Astrocyte (in vitro differentiated cells and primary cell): ENCODE results near the gene C10orf67. TPM values are rescaled to one million over a fixed set of nuclear protein-coding genes. Genes with fewer than 3 reads are reported as not detected.

Experiments used
- DNase-seq: peaks from one replicate; pipeline ENCODE4 v3.0.0-alpha.2; 2010; ENCODE audit warnings: low read depth
- FAIRE-seq: peaks from 2 replicates; lab custom pipeline; 2011; peaks lifted over from hg19 to GRCh38; lab: Jason Lieb, UNC
- H2AFZ ChIP-seq: 2 replicates; pipeline ENCODE4 v1.6.0; 2012; ENCODE audit warnings: low read depth, low read length, inconsistent platforms
- H3K27ac ChIP-seq: 2 replicates; pipeline ENCODE4 v1.5.1; 2011; ENCODE audit warnings: low read depth, low read length, inconsistent platforms
- H3K27me3 ChIP-seq: 2 replicates; pipeline ENCODE4 v1.6.0; 2011; ENCODE audit warnings: low read length, inconsistent platforms; ENCODE audit not compliant: insufficient read depth
- H3K36me3 ChIP-seq: 2 replicates; pipeline ENCODE4 v1.5.1; 2011; ENCODE audit warnings: low read length, inconsistent platforms; ENCODE audit not compliant: insufficient read depth
- H3K4me1 ChIP-seq: 2 replicates; pipeline ENCODE4 v1.5.1; 2011; ENCODE audit warnings: low read length, inconsistent platforms; ENCODE audit not compliant: insufficient read depth
- H3K4me2 ChIP-seq: 2 replicates; pipeline ENCODE4 v1.6.0; 2012; ENCODE audit warnings: low read length, inconsistent platforms
- H3K4me3 ChIP-seq: 2 replicates; pipeline ENCODE4 v1.5.1; 2011; ENCODE audit warnings: low read depth, mild to moderate bottlenecking, low read length, inconsistent platforms; ENCODE audit not compliant: insufficient read depth
- H3K79me2 ChIP-seq: 2 replicates; pipeline ENCODE4 v1.6.0; 2012; ENCODE audit warnings: mild to moderate bottlenecking, low read length, inconsistent platforms; ENCODE audit not compliant: insufficient read depth
- H3K9ac ChIP-seq: 2 replicates; pipeline ENCODE4 v1.6.0; 2012; ENCODE audit warnings: mild to moderate bottlenecking, low read length, inconsistent platforms
- H3K9me3 ChIP-seq: 2 replicates; pipeline ENCODE4 v1.5.1; 2012; ENCODE audit warnings: low read depth, mild to moderate bottlenecking, low read length, inconsistent platforms; ENCODE audit not compliant: insufficient read depth
- H4K20me1 ChIP-seq: 2 replicates; pipeline ENCODE4 v1.6.0; 2012; ENCODE audit warnings: low read length, inconsistent platforms; ENCODE audit not compliant: insufficient read depth
- H3K27ac Mint-ChIP-seq: one replicate; pipeline ENCODE4 v1.8.0; 2021; ENCODE audit warnings: mild to moderate bottlenecking, mixed read lengths; ENCODE audit not compliant: unreplicated experiment
- H3K27me3 Mint-ChIP-seq: one replicate; pipeline ENCODE4 v1.8.0; 2021; ENCODE audit warnings: low read depth, mixed read lengths; ENCODE audit not compliant: unreplicated experiment
- H3K36me3 Mint-ChIP-seq: one replicate; pipeline ENCODE4 v1.8.0; 2021; ENCODE audit warnings: low read depth, mixed read lengths; ENCODE audit not compliant: unreplicated experiment
- H3K4me1 Mint-ChIP-seq: one replicate; pipeline ENCODE4 v1.8.0; 2021; ENCODE audit warnings: low read depth, mixed read lengths; ENCODE audit not compliant: unreplicated experiment
- H3K4me3 Mint-ChIP-seq: one replicate; pipeline ENCODE4 v1.8.0; 2021; ENCODE audit warnings: mild to moderate bottlenecking, moderate library complexity, mixed read lengths; ENCODE audit not compliant: unreplicated experiment
- H3K9me3 Mint-ChIP-seq: one replicate; pipeline ENCODE4 v1.8.0; 2021; ENCODE audit warnings: mild to moderate bottlenecking, mixed read lengths; ENCODE audit not compliant: unreplicated experiment
- CTCF ChIP-seq: IDR thresholded peaks from 2 replicates; pipeline ENCODE4 v1.5.1; 2011; ENCODE audit warnings: low read depth, mild to moderate bottlenecking, inconsistent platforms, low read length, moderate library complexity; ENCODE audit not compliant: insufficient read depth
- EZH2 ChIP-seq: IDR thresholded peaks from 2 replicates; pipeline ENCODE4 v1.6.1; 2012; ENCODE audit warnings: mild to moderate bottlenecking, low read length, inconsistent platforms; ENCODE audit not compliant: insufficient read depth
- total RNA-seq: library from RNA; stranded (reverse); gene quantifications from 2 replicates; pipeline ENCODE4 v1.2.1, GENCODE V29; 2021

Gene C10orf67
- total RNA-seq, 1 donor from 2014 or later, result 0.27 TPM

DNA sequence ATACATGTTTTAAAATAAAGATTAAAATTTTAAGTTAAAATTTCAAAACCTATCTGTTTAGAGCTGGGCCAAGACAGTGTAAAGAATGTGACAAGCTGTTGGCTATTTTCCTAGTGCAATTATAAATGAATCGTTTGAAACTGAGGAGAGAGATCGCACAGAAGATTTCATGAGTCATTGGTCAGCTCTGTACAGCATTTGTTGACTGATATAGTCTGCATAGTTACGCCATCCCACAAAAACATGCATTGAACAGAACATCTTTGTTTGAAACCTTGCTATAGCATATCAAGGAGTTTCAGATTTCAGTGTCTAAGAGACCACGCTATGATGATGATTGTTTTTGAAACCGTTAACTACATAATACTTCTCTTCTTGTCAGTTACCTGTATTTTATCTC is 1.3 kb upstream of the C10orf67 start:
- Mint-ChIP-seq H3K36me3 (no peaks in the 10 kb centered on the region), H3K27me3 (no peaks in the 10 kb centered on the region), H3K4me3 (no peak overlapping the region), H3K27ac (no peak overlapping the region), H3K9me3 (no peaks in the 10 kb centered on the region), H3K4me1 (peaks cover 5% of the 10 kb centered on the region)
- Histone ChIP-seq H3K4me2 (peak overlapping the region; percentile 22), H3K36me3 (no peaks in the 10 kb centered on the region), H3K27ac (peak overlapping the region; percentile 11), H2AFZ (no peak overlapping the region), H3K4me3 (no peak overlapping the region), H4K20me1 (no peaks in the 10 kb centered on the region), H3K79me2 (no peaks in the 10 kb centered on the region), H3K27me3 (no peaks in the 10 kb centered on the region), H3K9ac (no peak overlapping the region), H3K9me3 (no peaks in the 10 kb centered on the region), H3K4me1 (peaks cover 21% of the 10 kb centered on the region)
- peak; percentile 50 for FAIRE-seq
- peak; percentile 89 for DNase-seq
- TF ChIP-seq EZH2 (no peak), CTCF (no peak)

DNA sequence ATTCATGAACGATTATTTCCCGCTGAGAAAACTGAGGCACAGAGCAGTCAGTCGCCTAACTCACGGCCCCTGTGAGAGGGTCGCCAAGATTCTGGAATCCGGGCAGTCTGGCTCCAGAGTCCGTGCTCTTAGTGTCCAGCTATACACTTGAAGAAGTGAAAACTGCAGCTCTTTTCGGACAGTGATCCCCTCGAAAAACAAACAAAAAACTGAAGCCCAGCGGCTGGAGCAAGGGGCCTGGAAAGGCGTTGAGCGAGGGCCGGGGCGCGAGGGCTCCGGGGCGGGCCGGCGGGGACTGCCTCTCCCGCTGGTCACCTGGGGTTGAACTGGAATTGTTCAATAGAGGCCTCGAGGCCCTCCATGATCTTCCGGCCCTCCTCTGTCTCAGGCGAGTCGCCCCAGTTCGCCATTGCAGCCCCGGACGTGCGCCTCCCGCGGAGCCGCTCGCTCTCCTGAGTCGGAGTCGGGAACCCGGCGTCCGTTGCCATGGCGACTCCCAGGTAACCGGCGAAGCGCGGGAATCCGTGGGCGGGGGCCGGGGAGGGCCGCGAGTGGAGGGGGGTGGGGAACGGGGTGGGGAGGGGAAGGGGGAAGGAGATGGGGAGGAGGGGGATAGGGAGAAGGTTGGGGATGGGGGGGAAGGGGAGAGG is 881 bp downstream of the C10orf67 start:
- Histone ChIP-seq H3K9me3 (no peaks in the 10 kb centered on the region), H3K4me1 (peaks cover 21% of the 10 kb centered on the region), H2AFZ (peak overlapping the region; percentile 91), H3K4me3 (peak overlapping the region; percentile 63), H3K79me2 (no peaks in the 10 kb centered on the region), H4K20me1 (no peaks in the 10 kb centered on the region), H3K36me3 (no peaks in the 10 kb centered on the region), H3K4me2 (peak overlapping the region; percentile 90), H3K27ac (peak overlapping the region; percentile 55), H3K27me3 (no peaks in the 10 kb centered on the region), H3K9ac (peak overlapping the region; percentile 75)
- H3K27ac Mint-ChIP-seq, result no peak overlapping the region
- FAIRE-seq, result no peak
- DNase-seq, result peak; percentile 20
- no peaks in the 10 kb centered on the region for H3K27me3 Mint-ChIP-seq
- no peaks in the 10 kb centered on the region for H3K9me3 Mint-ChIP-seq
- no peaks in the 10 kb centered on the region for H3K36me3 Mint-ChIP-seq
- H3K4me3 Mint-ChIP-seq, result peak overlapping the region; percentile 89
- peaks cover 12% of the 10 kb centered on the region for H3K4me1 Mint-ChIP-seq
- no peak for TF ChIP-seq CTCF
- TF ChIP-seq EZH2, result no peak

DNA sequence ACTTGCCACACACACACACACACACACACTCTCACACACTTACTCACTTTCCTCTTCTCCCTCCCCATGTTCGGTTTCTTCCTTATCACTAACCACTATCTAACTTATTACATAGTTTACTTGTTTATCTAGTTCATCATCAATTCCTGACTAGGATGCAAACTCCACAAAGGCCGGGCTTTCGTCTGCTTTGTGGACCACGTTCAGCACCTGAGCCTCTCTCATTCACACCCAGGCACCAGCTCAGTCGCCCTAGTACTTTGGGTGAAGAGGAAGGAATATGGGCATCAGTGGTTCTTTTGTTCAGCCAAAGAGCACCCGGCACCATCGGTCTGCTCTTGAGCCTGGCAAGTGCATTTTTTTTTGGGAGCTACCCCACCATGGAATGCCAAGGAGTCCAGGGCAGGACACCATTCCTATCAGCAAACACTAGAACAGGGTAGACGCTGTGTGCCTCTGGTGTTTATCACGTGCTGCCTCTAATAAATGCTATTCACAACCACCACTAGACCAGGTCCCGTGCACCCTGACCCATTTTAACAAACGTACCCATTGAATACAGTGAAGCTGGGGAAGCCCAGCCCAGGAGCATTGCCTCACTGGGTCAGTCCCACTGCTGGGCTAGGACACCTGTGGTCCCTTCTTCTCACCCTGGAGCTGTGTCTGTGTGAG is 2.2 kb downstream of the C10orf67 start:
- no peak overlapping the region for H3K9ac ChIP-seq
- no peak overlapping the region for H3K27ac Mint-ChIP-seq
- no peaks in the 10 kb centered on the region for H4K20me1 ChIP-seq
- TF ChIP-seq CTCF (no peak), EZH2 (no peak)
- H3K9me3 ChIP-seq, result no peaks in the 10 kb centered on the region
- no peak overlapping the region for H3K4me2 ChIP-seq
- H2AFZ ChIP-seq, result no peak overlapping the region
- no peak for FAIRE-seq
- peak overlapping the region; percentile 14 for H3K4me3 Mint-ChIP-seq
- H3K9me3 Mint-ChIP-seq, result no peaks in the 10 kb centered on the region
- no peaks in the 10 kb centered on the region for H3K36me3 ChIP-seq
- H3K79me2 ChIP-seq, result no peaks in the 10 kb centered on the region
- no peak overlapping the region for H3K4me3 ChIP-seq
- DNase-seq, result no peak
- H3K27ac ChIP-seq, result no peak overlapping the region
- H3K4me1 ChIP-seq, result peaks cover 18% of the 10 kb centered on the region
- peaks cover 16% of the 10 kb centered on the region for H3K4me1 Mint-ChIP-seq
- no peaks in the 10 kb centered on the region for H3K27me3 ChIP-seq
- no peaks in the 10 kb centered on the region for H3K36me3 Mint-ChIP-seq
- no peaks in the 10 kb centered on the region for H3K27me3 Mint-ChIP-seq
